Astrocyte (in vitro differentiated cells and primary cell): ENCODE data around the gene EPHA2. TPM values are rescaled to one million over a fixed set of nuclear protein-coding genes. Genes with fewer than 3 reads are reported as not detected.

Source experiments
- DNase-seq: peaks from one replicate; pipeline ENCODE4 v3.0.0-alpha.2; 2010; ENCODE audit warnings: low read depth
- FAIRE-seq: peaks from 2 replicates; lab custom pipeline; 2011; peaks lifted over from hg19 to GRCh38; lab: Jason Lieb, UNC
- H2AFZ ChIP-seq: 2 replicates; pipeline ENCODE4 v1.6.0; 2012; ENCODE audit warnings: low read depth, low read length, inconsistent platforms
- H3K27ac ChIP-seq: 2 replicates; pipeline ENCODE4 v1.5.1; 2011; ENCODE audit warnings: low read depth, low read length, inconsistent platforms
- H3K27me3 ChIP-seq: 2 replicates; pipeline ENCODE4 v1.6.0; 2011; ENCODE audit warnings: low read length, inconsistent platforms; ENCODE audit not compliant: insufficient read depth
- H3K36me3 ChIP-seq: 2 replicates; pipeline ENCODE4 v1.5.1; 2011; ENCODE audit warnings: low read length, inconsistent platforms; ENCODE audit not compliant: insufficient read depth
- H3K4me1 ChIP-seq: 2 replicates; pipeline ENCODE4 v1.5.1; 2011; ENCODE audit warnings: low read length, inconsistent platforms; ENCODE audit not compliant: insufficient read depth
- H3K4me2 ChIP-seq: 2 replicates; pipeline ENCODE4 v1.6.0; 2012; ENCODE audit warnings: low read length, inconsistent platforms
- H3K4me3 ChIP-seq: 2 replicates; pipeline ENCODE4 v1.5.1; 2011; ENCODE audit warnings: low read depth, mild to moderate bottlenecking, low read length, inconsistent platforms; ENCODE audit not compliant: insufficient read depth
- H3K79me2 ChIP-seq: 2 replicates; pipeline ENCODE4 v1.6.0; 2012; ENCODE audit warnings: mild to moderate bottlenecking, low read length, inconsistent platforms; ENCODE audit not compliant: insufficient read depth
- H3K9ac ChIP-seq: 2 replicates; pipeline ENCODE4 v1.6.0; 2012; ENCODE audit warnings: mild to moderate bottlenecking, low read length, inconsistent platforms
- H3K9me3 ChIP-seq: 2 replicates; pipeline ENCODE4 v1.5.1; 2012; ENCODE audit warnings: low read depth, mild to moderate bottlenecking, low read length, inconsistent platforms; ENCODE audit not compliant: insufficient read depth
- H4K20me1 ChIP-seq: 2 replicates; pipeline ENCODE4 v1.6.0; 2012; ENCODE audit warnings: low read length, inconsistent platforms; ENCODE audit not compliant: insufficient read depth
- H3K27ac Mint-ChIP-seq: one replicate; pipeline ENCODE4 v1.8.0; 2021; ENCODE audit warnings: mild to moderate bottlenecking, mixed read lengths; ENCODE audit not compliant: unreplicated experiment
- H3K27me3 Mint-ChIP-seq: one replicate; pipeline ENCODE4 v1.8.0; 2021; ENCODE audit warnings: low read depth, mixed read lengths; ENCODE audit not compliant: unreplicated experiment
- H3K36me3 Mint-ChIP-seq: one replicate; pipeline ENCODE4 v1.8.0; 2021; ENCODE audit warnings: low read depth, mixed read lengths; ENCODE audit not compliant: unreplicated experiment
- H3K4me1 Mint-ChIP-seq: one replicate; pipeline ENCODE4 v1.8.0; 2021; ENCODE audit warnings: low read depth, mixed read lengths; ENCODE audit not compliant: unreplicated experiment
- H3K4me3 Mint-ChIP-seq: one replicate; pipeline ENCODE4 v1.8.0; 2021; ENCODE audit warnings: mild to moderate bottlenecking, moderate library complexity, mixed read lengths; ENCODE audit not compliant: unreplicated experiment
- H3K9me3 Mint-ChIP-seq: one replicate; pipeline ENCODE4 v1.8.0; 2021; ENCODE audit warnings: mild to moderate bottlenecking, mixed read lengths; ENCODE audit not compliant: unreplicated experiment
- CTCF ChIP-seq: IDR thresholded peaks from 2 replicates; pipeline ENCODE4 v1.5.1; 2011; ENCODE audit warnings: low read depth, mild to moderate bottlenecking, inconsistent platforms, low read length, moderate library complexity; ENCODE audit not compliant: insufficient read depth
- EZH2 ChIP-seq: IDR thresholded peaks from 2 replicates; pipeline ENCODE4 v1.6.1; 2012; ENCODE audit warnings: mild to moderate bottlenecking, low read length, inconsistent platforms; ENCODE audit not compliant: insufficient read depth
- total RNA-seq: library from RNA; stranded (reverse); gene quantifications from 2 replicates; pipeline ENCODE4 v1.2.1, GENCODE V29; 2021

The EPHA2 gene
- total RNA-seq, 1 donor from 2014 or later = 140 TPM

- Mint-ChIP-seq H3K4me1 (peaks cover under 1% of the 10 kb centered on the region), H3K9me3 (no peaks in the 10 kb centered on the region), H3K27ac (no peak overlapping the region), H3K4me3 (no peak overlapping the region), H3K27me3 (no peaks in the 10 kb centered on the region), H3K36me3 (peaks cover 27% of the 10 kb centered on the region)
- Histone ChIP-seq H3K9me3 (no peaks in the 10 kb centered on the region), H3K4me1 (no peaks in the 10 kb centered on the region), H3K4me3 (no peak overlapping the region), H3K36me3 (peaks cover 76% of the 10 kb centered on the region), H3K27ac (no peak overlapping the region), H3K9ac (no peak overlapping the region), H4K20me1 (peaks cover 91% of the 10 kb centered on the region), H3K4me2 (no peak overlapping the region), H2AFZ (no peak overlapping the region), H3K79me2 (peaks cover 70% of the 10 kb centered on the region), H3K27me3 (no peaks in the 10 kb centered on the region)
- FAIRE-seq = no peak
- TF ChIP-seq CTCF = no peak
- TF ChIP-seq EZH2 = no peak
- DNase-seq = no peak
Observed at GRCh38 chr1:16133007-16133961, 22.6 kb downstream of the EPHA2 start.

- peaks cover 27% of the 10 kb centered on the region for H3K36me3 Mint-ChIP-seq
- DNase-seq = no peak
- no peak overlapping the region for H3K4me3 Mint-ChIP-seq
- H3K27me3 Mint-ChIP-seq = no peaks in the 10 kb centered on the region
- H4K20me1 ChIP-seq = peaks cover 91% of the 10 kb centered on the region
- H3K9me3 ChIP-seq = no peaks in the 10 kb centered on the region
- no peak for FAIRE-seq
- TF ChIP-seq CTCF = no peak
- no peak for TF ChIP-seq EZH2
- no peak overlapping the region for H3K9ac ChIP-seq
- no peak overlapping the region for H3K4me3 ChIP-seq
- no peaks in the 10 kb centered on the region for H3K9me3 Mint-ChIP-seq
- peaks cover 72% of the 10 kb centered on the region for H3K36me3 ChIP-seq
- no peak overlapping the region for H3K4me2 ChIP-seq
- H3K27me3 ChIP-seq = no peaks in the 10 kb centered on the region
- no peaks in the 10 kb centered on the region for H3K4me1 ChIP-seq
- no peaks in the 10 kb centered on the region for H3K4me1 Mint-ChIP-seq
- peaks cover 68% of the 10 kb centered on the region for H3K79me2 ChIP-seq
- H3K27ac Mint-ChIP-seq = no peak overlapping the region
- H2AFZ ChIP-seq = no peak overlapping the region
- H3K27ac ChIP-seq = no peak overlapping the region
Observed at GRCh38 chr1:16132325-16132785, 23.5 kb downstream of the EPHA2 start.
